ENCODE results near the gene HOXB6.

Gene HOXB6

DNA sequence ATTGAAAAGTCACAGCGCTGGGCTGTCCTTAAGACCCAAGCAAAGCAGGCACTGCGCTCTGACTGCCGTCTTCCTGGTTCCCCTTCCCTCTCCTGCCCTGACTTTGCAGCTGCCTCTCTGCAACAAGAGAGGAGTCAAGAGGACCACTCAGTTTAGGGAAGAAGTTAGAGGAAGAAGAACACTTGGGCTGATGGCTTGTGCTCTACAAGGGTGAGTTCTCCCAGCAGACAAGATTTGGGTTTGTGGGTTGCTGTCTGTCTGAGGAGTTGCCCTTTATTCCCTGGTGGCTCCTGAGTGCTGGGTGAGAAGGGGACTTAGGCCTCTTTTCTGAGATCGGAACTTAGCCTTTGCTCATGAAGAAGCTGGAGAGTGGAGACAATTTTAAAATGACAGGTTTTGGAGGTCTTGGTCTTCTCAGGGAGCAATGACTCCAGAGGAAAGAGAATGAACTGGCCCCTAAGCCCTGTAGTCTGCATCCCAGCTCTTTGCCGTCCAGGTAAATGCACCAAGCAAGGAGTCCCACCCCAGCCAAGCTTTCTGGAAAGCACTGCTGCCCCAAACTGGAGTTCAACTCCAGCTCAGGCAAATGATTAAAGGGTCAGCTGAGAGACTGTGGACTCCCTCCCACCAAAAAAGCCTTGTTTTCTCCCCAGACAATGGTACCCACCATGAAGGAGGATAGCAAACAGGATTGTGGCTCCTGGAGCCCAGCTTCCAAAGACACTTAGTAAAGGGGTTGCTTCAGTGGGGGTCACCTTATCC, 24.0 kb upstream of the HOXB6 start:
- DNase-seq (ENCODE audit: low read depth), result no peak
- no peak overlapping the region for H3K4me3 ChIP-seq (ENCODE audit: low read depth, low read length)
- TF ChIP-seq, protein P1, sequence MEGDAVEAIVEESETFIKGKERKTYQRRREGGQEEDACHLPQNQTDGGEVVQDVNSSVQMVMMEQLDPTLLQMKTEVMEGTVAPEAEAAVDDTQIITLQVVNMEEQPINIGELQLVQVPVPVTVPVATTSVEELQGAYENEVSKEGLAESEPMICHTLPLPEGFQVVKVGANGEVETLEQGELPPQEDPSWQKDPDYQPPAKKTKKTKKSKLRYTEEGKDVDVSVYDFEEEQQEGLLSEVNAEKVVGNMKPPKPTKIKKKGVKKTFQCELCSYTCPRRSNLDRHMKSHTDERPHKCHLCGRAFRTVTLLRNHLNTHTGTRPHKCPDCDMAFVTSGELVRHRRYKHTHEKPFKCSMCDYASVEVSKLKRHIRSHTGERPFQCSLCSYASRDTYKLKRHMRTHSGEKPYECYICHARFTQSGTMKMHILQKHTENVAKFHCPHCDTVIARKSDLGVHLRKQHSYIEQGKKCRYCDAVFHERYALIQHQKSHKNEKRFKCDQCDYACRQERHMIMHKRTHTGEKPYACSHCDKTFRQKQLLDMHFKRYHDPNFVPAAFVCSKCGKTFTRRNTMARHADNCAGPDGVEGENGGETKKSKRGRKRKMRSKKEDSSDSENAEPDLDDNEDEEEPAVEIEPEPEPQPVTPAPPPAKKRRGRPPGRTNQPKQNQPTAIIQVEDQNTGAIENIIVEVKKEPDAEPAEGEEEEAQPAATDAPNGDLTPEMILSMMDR (conservative IDR thresholded peaks at IDR 0.05; ENCODE audit: low read depth, low read length), result no peak

- TF ChIP-seq, protein P1 (conservative IDR thresholded peaks at IDR 0.05; ENCODE audit: low read depth, low read length), result no peak
- H3K4me3 ChIP-seq (ENCODE audit: low read depth, low read length), result no peak overlapping the region
- no peak for DNase-seq (ENCODE audit: low read depth)
Observed at GRCh38 chr17:48627623-48628521, 23.1 kb upstream of the HOXB6 start.

GRCh38 chr17:48627118-48627597, 22.4 kb upstream of the HOXB6 start:
- no peak overlapping the region for H3K4me3 ChIP-seq (ENCODE audit: low read depth, low read length)
- no peak for DNase-seq (ENCODE audit: low read depth)
- TF ChIP-seq, protein P1 (conservative IDR thresholded peaks at IDR 0.05; ENCODE audit: low read depth, low read length), result no peak

DNA sequence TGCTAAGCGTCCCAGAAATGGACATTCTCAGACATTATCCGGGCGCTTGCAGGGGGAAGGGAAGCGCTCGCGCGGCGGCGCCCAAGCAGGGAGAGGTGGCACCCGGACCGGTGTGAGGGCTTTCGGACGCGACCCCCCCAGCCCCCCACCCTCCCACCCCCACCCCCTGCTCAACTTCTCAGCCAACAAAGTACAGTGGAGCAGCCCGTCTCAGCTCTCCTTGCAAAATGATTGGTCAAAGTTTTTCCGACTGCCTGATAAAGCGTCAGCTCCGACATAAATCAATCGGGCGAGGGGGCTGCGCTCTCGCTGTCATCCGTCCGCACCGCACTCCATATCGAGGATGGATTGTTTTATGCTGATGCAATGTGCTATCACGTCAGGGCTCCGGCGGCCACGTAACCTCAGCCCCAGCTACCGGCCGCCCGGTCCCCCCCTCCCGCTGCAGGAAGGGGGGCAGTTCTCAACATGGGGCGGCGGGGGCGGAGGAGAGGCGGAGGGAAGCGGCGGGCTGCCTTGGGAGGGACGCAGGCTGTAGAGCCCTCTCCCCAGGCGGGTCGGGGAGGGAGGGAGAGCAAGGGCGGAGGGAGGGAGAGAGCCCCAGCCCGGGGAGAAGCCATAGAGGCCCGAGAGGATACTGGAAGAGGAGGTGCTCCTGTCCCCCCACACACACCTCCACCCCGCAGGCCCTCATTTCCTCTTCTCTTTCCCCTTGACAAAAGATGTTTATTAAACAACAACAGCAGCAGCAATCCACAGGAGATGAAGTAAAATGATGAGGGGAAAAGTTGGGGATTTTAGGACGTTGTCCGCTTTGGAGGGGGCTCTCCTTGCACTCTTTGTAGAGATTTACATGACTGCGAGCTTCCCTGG, 21.7 kb upstream of the HOXB6 start, which contains the start of gene HOXB9:
Gene HOXB9, minus strand, starts transcription at position 114 of the 873 bp plus-strand sequence. Its CDS starts 89 bp downstream, at position 25.
- TF ChIP-seq, protein P1 (conservative IDR thresholded peaks at IDR 0.05; ENCODE audit: low read depth, low read length), result no peak
- no peak within 1 kb of the TSS for H3K4me3 ChIP-seq (ENCODE audit: low read depth, low read length)
- no peak for DNase-seq (ENCODE audit: low read depth)

DNA sequence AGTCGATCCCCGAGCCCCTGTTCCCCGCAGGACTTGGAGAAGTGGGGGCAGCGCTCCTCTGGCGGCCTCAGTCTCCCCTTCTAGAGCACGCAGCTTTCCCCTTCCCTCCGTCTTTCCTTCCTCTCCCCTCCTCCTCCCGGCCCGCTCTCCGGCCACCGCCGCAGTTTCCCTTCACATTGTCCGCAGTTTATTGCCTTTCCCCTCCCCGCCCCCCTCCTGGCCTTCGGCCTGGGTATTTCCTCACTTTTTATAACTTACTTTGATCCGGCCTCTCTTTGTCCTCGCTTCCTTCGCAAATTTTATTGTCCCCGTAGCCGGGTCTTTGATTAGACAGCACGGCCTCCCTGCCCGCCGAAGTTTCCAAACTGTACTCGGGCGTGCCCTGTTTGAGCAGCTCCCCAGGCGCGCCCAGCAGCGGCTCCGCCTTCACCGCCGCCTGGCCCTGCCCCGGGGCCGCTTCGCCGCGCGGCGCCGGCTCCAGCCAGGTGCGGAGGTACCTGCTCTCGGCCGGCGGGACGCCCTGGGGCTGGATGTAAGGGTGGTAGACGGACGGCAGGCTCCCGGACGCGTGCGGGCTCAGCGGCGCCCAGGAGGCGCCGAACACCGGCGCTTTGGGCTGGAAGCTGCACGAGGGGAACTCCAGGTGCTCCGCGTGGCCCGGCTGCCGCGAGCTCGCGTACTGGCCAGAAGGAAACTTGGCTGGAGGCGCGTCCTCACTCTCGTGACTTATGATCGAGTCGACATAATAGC, 20.9 kb upstream of the HOXB6 start:
- no peak overlapping the region for H3K4me3 ChIP-seq (ENCODE audit: low read depth, low read length)
- TF ChIP-seq, protein P1 (conservative IDR thresholded peaks at IDR 0.05; ENCODE audit: low read depth, low read length), result no peak
- DNase-seq (ENCODE audit: low read depth), result no peak

Data from choroid plexus epithelial cell (primary cell).